B cell (primary cell): ENCODE measurements around the gene MYD88.

Experiments used
- EZH2 ChIP-seq: IDR thresholded peaks from 2 replicates; pipeline ENCODE4 v1.6.1; 2012; ENCODE audit warnings: borderline replicate concordance, low read depth, mild to moderate bottlenecking, moderate library complexity, low read length; ENCODE audit not compliant: insufficient read depth, poor library complexity, severe bottlenecking
- TF ChIP-seq, protein P1 (sequence below): fragments of 200-600 bp; IDR thresholded peaks from one replicate; pipeline ENCODE4 v1.8.0; 2022; ENCODE audit warnings: antibody characterized with exemption, mild to moderate bottlenecking

DNA sequence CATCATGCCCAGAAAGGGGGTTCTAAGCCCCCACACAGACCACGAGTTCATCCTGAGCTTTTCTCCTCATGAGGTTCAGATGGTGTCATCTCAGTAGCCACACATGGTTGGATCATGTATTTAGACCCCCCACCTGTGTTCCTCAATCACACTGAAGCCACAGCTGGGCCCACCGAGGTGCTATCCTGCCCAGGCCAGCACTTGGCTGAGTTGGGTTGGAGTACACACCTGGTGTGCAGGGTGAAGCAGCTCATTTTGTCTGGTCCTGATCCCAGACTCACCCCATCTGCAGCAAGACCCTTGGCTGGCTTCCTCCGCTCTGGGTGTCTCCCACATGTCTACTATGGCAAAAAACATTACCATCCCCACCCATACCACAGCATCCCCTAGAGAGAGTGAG is 43.5 kb upstream of the MYD88 start:
- TF ChIP-seq, protein P1, sequence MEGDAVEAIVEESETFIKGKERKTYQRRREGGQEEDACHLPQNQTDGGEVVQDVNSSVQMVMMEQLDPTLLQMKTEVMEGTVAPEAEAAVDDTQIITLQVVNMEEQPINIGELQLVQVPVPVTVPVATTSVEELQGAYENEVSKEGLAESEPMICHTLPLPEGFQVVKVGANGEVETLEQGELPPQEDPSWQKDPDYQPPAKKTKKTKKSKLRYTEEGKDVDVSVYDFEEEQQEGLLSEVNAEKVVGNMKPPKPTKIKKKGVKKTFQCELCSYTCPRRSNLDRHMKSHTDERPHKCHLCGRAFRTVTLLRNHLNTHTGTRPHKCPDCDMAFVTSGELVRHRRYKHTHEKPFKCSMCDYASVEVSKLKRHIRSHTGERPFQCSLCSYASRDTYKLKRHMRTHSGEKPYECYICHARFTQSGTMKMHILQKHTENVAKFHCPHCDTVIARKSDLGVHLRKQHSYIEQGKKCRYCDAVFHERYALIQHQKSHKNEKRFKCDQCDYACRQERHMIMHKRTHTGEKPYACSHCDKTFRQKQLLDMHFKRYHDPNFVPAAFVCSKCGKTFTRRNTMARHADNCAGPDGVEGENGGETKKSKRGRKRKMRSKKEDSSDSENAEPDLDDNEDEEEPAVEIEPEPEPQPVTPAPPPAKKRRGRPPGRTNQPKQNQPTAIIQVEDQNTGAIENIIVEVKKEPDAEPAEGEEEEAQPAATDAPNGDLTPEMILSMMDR: no peak
- no peak for TF ChIP-seq EZH2
